Esophagus squamous epithelium (tissue), 4 donors: ENCODE results near the gene GID8.

Experiments used
- POLR2A ChIP-seq, 4 donors: fragments of 450-650 bp; IDR thresholded peaks; one replicate each; pipeline ENCODE4 v1.6.1; 2017; ENCODE audit warnings: antibody characterized with exemption in 4 of 4, mild to moderate bottlenecking in 4 of 4, moderate library complexity in 3 of 4
- TF ChIP-seq, protein P1 (sequence below), 6 experiments: fragments of 450-650 bp in 4 of 6; fragments of 200-600 bp in 2 of 6; sonication (generic) in 2 of 6; IDR thresholded peaks; one replicate each; pipeline ENCODE4 v1.5.1; 2016 to 2019; ENCODE audit warnings: antibody characterized with exemption in 6 of 6, mild to moderate bottlenecking in 4 of 6, moderate library complexity in 4 of 6

DNA sequence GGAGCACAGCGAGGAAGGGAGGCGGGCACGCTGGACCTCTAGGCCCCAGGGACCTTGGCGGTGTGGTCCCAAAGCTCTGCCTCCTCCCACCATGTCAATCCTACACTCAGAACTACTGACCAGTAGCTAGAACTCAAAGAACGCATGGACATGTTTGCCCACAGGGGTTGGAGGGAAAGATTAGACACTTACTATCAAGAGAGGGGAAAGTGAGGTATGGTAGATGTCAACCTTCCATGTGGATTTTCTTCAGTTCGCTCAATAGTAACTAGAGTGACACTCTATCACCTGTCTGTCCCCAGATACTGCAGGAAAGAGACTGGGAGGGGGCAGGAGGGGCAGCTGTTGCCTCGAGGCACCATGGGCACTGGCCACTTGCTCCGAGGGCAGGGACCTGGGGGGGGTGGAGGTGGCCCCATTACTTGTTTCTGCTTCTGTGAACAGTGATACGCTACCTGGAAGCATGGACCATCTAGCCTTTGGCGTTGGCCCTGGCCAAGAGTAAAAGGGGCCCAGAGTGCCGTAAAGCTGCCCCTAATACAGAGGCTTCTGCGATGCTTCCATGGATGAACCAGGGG is 10.7 kb upstream of the GID8 start:
- TF ChIP-seq, protein P1, sequence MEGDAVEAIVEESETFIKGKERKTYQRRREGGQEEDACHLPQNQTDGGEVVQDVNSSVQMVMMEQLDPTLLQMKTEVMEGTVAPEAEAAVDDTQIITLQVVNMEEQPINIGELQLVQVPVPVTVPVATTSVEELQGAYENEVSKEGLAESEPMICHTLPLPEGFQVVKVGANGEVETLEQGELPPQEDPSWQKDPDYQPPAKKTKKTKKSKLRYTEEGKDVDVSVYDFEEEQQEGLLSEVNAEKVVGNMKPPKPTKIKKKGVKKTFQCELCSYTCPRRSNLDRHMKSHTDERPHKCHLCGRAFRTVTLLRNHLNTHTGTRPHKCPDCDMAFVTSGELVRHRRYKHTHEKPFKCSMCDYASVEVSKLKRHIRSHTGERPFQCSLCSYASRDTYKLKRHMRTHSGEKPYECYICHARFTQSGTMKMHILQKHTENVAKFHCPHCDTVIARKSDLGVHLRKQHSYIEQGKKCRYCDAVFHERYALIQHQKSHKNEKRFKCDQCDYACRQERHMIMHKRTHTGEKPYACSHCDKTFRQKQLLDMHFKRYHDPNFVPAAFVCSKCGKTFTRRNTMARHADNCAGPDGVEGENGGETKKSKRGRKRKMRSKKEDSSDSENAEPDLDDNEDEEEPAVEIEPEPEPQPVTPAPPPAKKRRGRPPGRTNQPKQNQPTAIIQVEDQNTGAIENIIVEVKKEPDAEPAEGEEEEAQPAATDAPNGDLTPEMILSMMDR (IDR thresholded peaks at IDR 0.05), result no peak
- no peak for TF ChIP-seq POLR2A (IDR thresholded peaks at IDR 0.05)
